CD4-positive, alpha-beta T cell treated with Interleukin-4 for 1 hour (primary cell): ENCODE data around the gene ABL2.

Experiments used
- DNase-seq, 2 donors: peaks; one replicate each; pipeline ENCODE4 v3.0.0-alpha.2; 2020 to 2022

The ABL2 gene

DNA sequence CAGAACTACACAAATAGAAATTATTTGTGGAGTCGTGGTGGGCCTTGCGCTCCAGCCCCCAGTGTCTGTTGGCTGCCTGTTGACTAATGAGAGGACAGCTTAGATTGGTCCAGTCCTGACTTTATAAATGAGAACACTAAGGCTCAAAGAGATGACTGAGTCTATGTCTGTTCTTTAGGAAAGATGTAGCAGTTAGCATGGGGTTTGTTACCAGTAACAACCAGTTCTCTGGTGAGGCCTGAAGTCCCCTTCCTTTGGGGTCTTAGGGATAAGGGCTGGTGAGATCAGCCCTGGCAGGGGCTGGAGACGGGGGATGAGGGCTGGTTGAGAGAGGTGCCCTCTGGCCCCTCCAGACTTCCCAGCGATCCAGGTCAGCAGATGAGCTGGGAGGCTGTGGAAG lies 138.6 kb downstream of the ABL2 start:
- no peak for DNase-seq

GRCh38 chr1:179090522-179090921 lies 139.0 kb downstream of the ABL2 start:
- DNase-seq: no peak

GRCh38 chr1:179089827-179090482 lies 139.5 kb downstream of the ABL2 start:
- DNase-seq: no peak

DNA sequence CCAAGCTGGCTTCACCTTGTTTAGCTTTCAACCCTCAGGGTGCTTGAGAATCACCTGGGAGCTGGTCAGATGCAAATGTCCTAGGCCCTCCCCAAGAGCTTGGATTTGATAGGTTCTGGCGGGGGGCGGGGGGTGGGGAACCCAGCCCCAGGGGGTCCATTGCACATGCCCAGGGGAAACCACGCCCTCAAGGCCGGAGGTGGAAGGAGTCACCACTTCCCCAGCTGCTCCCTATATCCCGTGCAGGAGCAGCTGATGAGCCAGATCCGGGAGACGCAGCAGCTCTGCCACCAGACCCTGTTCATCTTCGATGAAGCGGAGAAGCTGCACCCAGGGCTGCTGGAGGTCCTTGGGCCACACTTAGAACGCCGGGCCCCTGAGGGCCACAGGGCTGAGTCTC lies 141.8 kb downstream of the ABL2 start:
- DNase-seq: no peak

- DNase-seq: peak in 1 of 2 donors; percentile 36
Measured at GRCh38 chr1:179083533-179083932, 145.9 kb downstream of the ABL2 start.

- peak; percentile 40 to 45 for DNase-seq
Measured at GRCh38 chr1:179082999-179083335, 146.5 kb downstream of the ABL2 start.

- peak; percentile 27 to 30 for DNase-seq
Measured at GRCh38 chr1:179082333-179082998, 147.0 kb downstream of the ABL2 start.

- DNase-seq: peak; percentile 82 to 89
Measured at GRCh38 chr1:179081687-179082332, 147.7 kb downstream of the ABL2 start, which contains the start of gene TOR3A. TOR3A (plus strand) TSS chr1:179082070; CDS start chr1:179082129, 59 bp downstream.

DNA sequence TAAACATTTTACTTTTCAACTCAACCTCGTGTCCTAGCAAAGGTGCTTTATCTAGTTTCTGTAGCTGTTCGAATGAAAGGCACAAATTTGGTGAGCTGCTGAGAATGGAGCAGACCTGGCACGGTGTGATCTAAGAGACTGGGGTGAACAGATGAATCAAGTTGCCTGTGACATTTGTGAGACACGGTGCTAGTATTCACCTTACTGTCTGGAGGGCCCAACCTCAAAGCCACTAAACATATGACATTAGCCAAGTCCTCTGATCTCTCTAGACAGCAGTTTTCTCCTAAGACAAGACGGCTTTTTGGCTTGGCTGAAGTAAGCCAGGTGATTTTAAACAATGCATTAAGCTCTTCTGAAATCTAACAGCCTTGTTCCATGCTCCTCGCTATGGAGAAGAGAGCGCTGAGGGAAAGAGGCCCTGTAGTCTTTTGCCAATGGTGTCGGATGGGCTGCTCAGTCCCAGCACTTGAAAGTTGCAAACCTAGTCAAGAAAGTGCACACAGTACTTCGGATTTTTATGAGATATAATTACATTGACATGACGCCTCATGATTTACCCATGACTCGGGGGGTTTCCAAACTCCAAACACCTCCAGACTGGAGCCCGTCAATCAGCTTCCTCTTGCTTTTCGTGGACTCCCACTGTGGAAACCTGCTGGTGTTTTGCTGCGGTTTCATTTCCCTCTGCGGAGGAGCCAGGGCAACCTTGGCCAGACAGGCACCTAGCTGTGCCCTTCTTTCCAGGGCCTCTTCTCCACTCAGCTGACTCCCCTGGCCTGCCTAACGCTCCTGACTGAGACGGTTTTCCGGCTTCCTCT lies 148.4 kb downstream of the ABL2 start:
- peak; percentile 59 to 74 for DNase-seq

DNA sequence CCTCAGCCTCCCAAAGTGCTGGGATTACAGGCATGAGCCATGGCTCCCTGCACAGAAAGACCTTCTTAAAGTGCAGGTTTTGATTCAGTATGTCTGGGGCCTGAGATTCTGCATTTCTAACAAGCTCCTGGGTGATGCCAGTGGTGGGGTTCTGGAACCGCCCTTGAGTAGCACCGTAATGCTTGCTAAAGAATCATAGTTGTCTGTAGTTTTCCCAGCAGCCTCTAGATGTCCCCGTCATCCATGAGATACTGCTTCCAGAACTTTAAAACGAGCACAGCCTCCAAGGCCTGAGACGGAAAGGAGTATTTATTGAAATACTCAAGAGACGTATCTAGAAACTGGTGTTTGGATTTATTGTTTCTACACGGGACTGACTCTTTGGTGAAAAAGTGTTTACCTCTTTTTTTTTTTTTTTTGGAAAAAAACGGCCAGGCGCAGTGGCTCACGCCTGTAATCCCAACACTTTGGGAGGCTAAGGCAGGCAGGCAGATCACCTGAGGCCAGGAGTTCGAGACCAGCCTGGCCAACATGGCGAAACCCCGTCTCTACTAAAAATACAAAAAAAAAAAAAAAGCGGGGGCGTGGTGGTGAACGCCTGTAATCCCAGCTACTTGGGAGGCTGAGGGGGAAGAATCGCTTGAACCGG lies 150.2 kb downstream of the ABL2 start:
- peak; percentile 73 to 80 for DNase-seq

DNA sequence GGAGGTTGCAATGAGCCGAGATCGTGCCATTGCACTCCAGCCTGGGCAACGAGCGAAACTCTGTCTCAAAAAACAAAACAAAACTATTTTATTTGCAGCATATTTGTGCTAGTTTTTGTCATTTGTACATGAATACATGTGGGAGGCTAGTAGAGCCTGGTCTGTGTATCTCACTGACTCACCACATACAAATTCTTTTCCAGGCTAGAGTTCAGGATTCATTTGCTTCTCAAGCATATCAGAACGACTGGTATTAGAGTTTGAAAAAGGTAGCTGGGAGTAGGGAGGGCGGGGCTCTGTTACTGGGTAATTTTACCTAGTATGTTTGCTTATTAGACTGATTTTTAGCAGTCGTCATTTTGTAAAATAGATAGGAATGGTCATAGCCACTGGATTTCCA lies 152.1 kb downstream of the ABL2 start:
- DNase-seq: no peak

DNA sequence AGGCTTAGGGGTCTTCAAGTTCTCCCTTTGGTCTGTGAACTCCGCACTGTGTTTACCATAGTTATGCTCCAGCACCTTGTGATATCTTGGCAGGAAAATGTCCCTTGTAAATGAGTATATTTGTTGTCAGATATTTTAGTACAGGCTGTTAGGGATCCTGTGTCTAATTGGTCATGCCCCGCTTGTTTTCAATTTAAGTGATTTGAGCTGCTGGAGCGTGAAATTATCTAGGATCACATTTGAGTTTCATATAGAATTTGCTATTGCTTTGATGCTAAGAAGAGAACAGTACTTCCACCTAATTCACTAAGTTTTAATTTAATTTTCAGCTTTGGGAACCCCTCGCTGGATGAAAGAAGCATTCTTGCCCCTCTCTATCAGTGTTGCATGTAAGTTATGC lies 163.0 kb downstream of the ABL2 start:
- DNase-seq: no peak

DNA sequence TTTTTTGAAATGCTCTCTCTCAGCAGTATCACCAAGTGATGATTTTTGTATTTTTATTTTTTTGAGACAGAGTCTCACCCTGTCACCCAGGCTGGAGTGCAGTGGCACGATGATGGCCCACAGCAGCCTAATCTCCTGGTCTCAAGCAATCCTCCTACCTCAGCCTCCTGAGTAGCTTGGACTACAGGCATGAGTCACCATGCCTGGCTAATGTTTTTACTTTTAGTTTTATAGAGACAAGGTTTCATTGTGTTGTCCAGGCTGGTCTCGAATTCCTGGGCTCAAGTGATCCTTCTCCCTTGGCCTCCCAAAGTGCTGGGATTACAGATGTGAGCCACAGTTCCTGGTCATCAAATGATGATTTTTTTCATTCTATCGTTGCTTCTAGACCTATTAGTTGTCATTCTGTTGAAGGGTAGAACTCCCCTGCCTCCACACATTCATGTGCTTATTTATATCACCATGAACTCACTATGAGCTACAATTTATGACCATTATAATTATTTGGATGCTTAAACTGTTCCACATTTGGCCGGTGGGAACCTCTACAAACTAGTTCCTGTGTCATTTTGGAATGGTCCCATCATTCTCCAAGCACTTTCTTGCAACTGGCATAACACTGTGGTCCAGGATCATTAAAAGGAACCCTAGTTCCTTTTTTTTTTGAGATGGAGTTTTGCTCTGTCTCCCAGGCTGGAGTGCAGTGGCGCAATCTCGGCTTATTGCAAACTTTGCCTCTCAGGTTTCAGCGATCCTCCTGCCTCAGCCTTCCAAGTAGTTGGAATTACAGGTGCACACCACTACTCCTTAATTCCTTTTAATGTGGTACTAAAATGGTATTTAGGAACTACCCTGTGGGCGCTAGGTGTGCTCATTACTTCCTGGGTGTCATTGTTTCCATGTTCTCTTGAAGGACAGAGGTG lies 167.9 kb downstream of the ABL2 start:
- DNase-seq: no peak

GRCh38 chr1:179058487-179059483 lies 170.7 kb downstream of the ABL2 start:
- no peak for DNase-seq

DNA sequence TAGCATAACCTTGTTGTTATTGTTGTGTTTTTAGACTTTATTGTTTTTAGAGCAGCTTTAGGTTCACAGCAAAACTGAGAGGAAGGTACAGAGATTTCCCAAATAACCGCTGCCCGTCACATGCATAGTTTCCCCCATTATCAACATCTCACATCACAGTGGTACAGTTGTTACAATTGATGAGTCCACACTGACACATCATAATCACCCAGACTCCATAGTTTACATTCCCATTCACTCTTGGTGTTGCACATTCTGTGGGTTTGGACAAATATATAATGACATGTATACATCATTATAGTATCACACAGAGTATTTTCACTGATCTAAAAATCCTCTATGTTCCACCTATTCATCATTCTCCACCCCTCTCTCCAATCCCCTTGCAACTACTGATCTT lies 173.5 kb downstream of the ABL2 start:
- no peak for DNase-seq

DNA sequence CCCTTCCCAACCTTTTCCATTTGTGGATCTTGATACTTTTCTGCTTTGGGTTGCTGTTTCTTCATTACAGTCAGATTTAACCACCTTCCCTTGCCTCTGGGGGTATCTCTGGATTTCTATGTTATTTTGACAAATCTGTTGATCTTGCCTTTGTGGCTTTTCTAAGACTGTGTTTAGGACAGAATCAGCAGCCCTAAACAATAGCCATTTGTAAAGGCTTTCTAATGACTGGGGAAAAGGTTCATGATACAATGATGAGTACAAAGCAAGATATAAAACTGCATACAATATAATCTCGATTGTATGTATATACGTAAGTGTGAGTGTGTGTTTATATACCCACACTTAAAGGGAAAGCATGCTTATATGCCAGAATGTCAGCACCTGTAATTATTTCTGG lies 176.0 kb downstream of the ABL2 start:
- DNase-seq: no peak

DNA sequence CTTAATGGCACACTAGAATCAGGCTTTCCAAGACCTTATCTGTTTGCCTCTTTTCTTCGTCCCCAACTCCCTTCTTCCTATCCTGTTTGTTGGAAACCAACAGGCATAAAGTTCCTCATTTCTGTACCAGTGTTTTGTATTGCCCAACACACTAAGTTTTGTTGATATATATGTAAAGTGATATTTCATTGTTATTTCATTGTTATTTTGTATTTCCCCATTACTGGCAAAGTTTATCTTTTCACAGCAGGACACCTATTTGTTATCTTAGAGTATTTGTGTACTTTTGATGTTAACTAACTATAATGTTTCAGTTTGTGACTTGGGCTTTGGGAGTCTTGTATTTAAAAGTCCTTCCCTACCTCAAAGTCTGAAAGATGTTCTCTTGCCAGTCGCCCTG lies 176.7 kb downstream of the ABL2 start:
- DNase-seq: no peak
